Measurements from ENCODE around the gene IL4.

Gene IL4

GRCh38 chr5:132686193-132686592, 12.4 kb downstream of the IL4 start:
- ChIA-PET POLR2A (interaction anchor here (0.7 kb wide), 1 partner anchor 22 kb away, joined by 5 read pairs; no protein-coding TSS in a partner anchor), CTCF (interaction anchor here (1.1 kb wide), 1 partner anchor 100 kb away, joined by 3 read pairs; no protein-coding TSS in a partner anchor)
- Histone ChIP-seq H3K27ac (ENCODE audit: extremely low read depth, low read depth, low read length) (no peak overlapping the region), H3K4me1 (ENCODE audit: control insufficient read depth, insufficient read depth, low read length) (peaks cover 4% of the 10 kb centered on the region), H3K9me3 (ENCODE audit: control insufficient read depth, insufficient read depth, low read depth, low read length) (no peaks in the 10 kb centered on the region), H3K36me3 (ENCODE audit: control insufficient read depth in 2 of 2, insufficient read depth in 1 of 2, low read length in 2 of 2) (no peaks in the 10 kb centered on the region; a peak in 1 of 3 replicates), H3K4me3 (ENCODE audit: low read depth, low read length) (no peak overlapping the region)
- TF ChIP-seq ZNF692 (tag by site-specific recombination; IDR thresholded peaks at IDR 0.05) (no peak), SP3 (tag by site-specific recombination; IDR thresholded peaks at IDR 0.05) (no peak), ZNF530 (tag by site-specific recombination; IDR thresholded peaks at IDR 0.05; ENCODE audit: low read depth) (no peak), ZBTB8A (tag by site-specific recombination; IDR thresholded peaks at IDR 0.05) (no peak), PRDM2 (tag by site-specific recombination; IDR thresholded peaks at IDR 0.05; ENCODE audit: borderline replicate concordance) (no peak), ZNF561 (tag by site-specific recombination; IDR thresholded peaks at IDR 0.05; ENCODE audit: borderline replicate concordance) (no peak)

GRCh38 chr5:132687995-132688394, 14.2 kb downstream of the IL4 start:
- CTCF ChIA-PET: interaction anchor here (0.7 kb wide), 1 partner anchor 161 kb away, joined by 3 read pairs; no protein-coding TSS in a partner anchor
- TF ChIP-seq REPIN1 (tag by site-specific recombination; IDR thresholded peaks at IDR 0.05; ENCODE audit: low read depth) (no peak), ZIC2 (tag by site-specific recombination; IDR thresholded peaks at IDR 0.05) (peak; percentile 56)
- H3K4me1 ChIP-seq (ENCODE audit: control insufficient read depth, insufficient read depth, low read length): peaks cover 4% of the 10 kb centered on the region
- POLR2A ChIA-PET: no interaction called here
- peaks cover 0 to 4% of the 10 kb centered on the region in 2 experiments; a peak in 2 of 3 replicates for H3K36me3 ChIP-seq (ENCODE audit: control insufficient read depth in 2 of 2, insufficient read depth in 1 of 2, low read length in 2 of 2)
- H3K9me3 ChIP-seq (ENCODE audit: control insufficient read depth, insufficient read depth, low read depth, low read length): no peaks in the 10 kb centered on the region
- H3K27ac ChIP-seq (ENCODE audit: extremely low read depth, low read depth, low read length): no peak overlapping the region
- H3K4me3 ChIP-seq (ENCODE audit: low read depth, low read length): no peak overlapping the region

GRCh38 chr5:132688536-132689339, 14.9 kb downstream of the IL4 start:
- CTCF ChIA-PET: interaction anchor here (0.6 to 0.7 kb wide), 2 partner anchors 92 to 162 kb away, joined by 3 read pairs; no protein-coding TSS in a partner anchor
- Histone ChIP-seq H3K4me1 (ENCODE audit: control insufficient read depth, insufficient read depth, low read length) (peaks cover 4% of the 10 kb centered on the region), H3K9me3 (ENCODE audit: control insufficient read depth, insufficient read depth, low read depth, low read length) (no peaks in the 10 kb centered on the region), H3K36me3 (ENCODE audit: control insufficient read depth in 2 of 2, insufficient read depth in 1 of 2, low read length in 2 of 2) (peaks cover 0 to 4% of the 10 kb centered on the region in 2 experiments; a peak in 2 of 3 replicates), H3K4me3 (ENCODE audit: low read depth, low read length) (no peak overlapping the region), H3K27ac (ENCODE audit: extremely low read depth, low read depth, low read length) (no peak overlapping the region)
- TF ChIP-seq ZSCAN16 (tag by site-specific recombination; IDR thresholded peaks at IDR 0.05): no peak
- no peak for TF ChIP-seq ZNF366 (tag by site-specific recombination; conservative IDR thresholded peaks at IDR 0.05)
- TF ChIP-seq ZSCAN30 (tag by site-specific recombination; IDR thresholded peaks at IDR 0.05): no peak
- no peak for TF ChIP-seq ZNF837 (tag by site-specific recombination; IDR thresholded peaks at IDR 0.05)
- TF ChIP-seq ZNF37A (tag by site-specific recombination; IDR thresholded peaks at IDR 0.05): no peak
- no peak for TF ChIP-seq ZNF148 (tag by site-specific recombination; IDR thresholded peaks at IDR 0.05; ENCODE audit: borderline replicate concordance)
- POLR2A ChIA-PET: interaction anchor here (1.3 kb wide), 1 partner anchor 49 kb away, joined by 3 read pairs; the partner anchor contains the start of gene KIF3A
